ENCODE measurements around the gene HEMK1. TPM values are rescaled to one million over a fixed set of nuclear protein-coding genes. Genes with fewer than 3 reads are reported as not detected.
A peak's percentile ranks its signal among the peaks of the same experiment; 100 is the strongest.

The HEMK1 gene
- total RNA-seq, 1 experiment from 2014 or later: 22.2 TPM

- POLR2A ChIA-PET (ENCODE audit: unreplicated experiment): no interaction called here
- TF ChIP-seq EZH2phosphoT487 (IDR thresholded peaks at IDR 0.05; ENCODE audit: borderline replicate concordance, low read length) (no peak), CTCF (conservative IDR thresholded peaks at IDR 0.05; ENCODE audit: low read depth, low read length) (peak; percentile 63)
- intact Hi-C loops (cut with micrococcal nuclease): loop anchor here (1.0 kb wide), 1 partner anchor 114 kb away; no protein-coding TSS in a partner anchor
- DNase-seq (peak; percentile 71), ATAC-seq (peak; percentile 64)
- no peaks in the 10 kb centered on the region for H3K79me2 ChIP-seq (ENCODE audit: low read length)
- H3K9me3 ChIP-seq (ENCODE audit: low read length): no peaks in the 10 kb centered on the region
- no peak overlapping the region for H3K4me2 ChIP-seq (ENCODE audit: low read length)
- H3K9me2 ChIP-seq (replicated peaks; ENCODE audit: low read length): no peaks in the 10 kb centered on the region
- no peaks in the 10 kb centered on the region for H3F3A ChIP-seq (ENCODE audit: low read length, unreplicated experiment)
- no peaks in the 10 kb centered on the region for H3K4me1 ChIP-seq (ENCODE audit: insufficient read depth, low read length)
- H3K27me3 ChIP-seq (ENCODE audit: low read length): no peaks in the 10 kb centered on the region
- no peaks in the 10 kb centered on the region for H4K20me1 ChIP-seq (ENCODE audit: low read length)
- CTCF ChIA-PET: no interaction called here
- no peak overlapping the region for H3K27ac ChIP-seq (ENCODE audit: low read length)
- BruUV-seq (replicated peaks): no TSS peak
- H3K4me3 ChIP-seq (ENCODE audit: low read length): no peak overlapping the region
- no peak overlapping the region for H2AFZ ChIP-seq (ENCODE audit: low read length)
- H3K36me3 ChIP-seq (ENCODE audit: low read depth, low read length): no peaks in the 10 kb centered on the region
- no peak overlapping the region for H3K9ac ChIP-seq (ENCODE audit: low read length)
Observed at GRCh38 chr3:50550079-50550736, 19.1 kb upstream of the HEMK1 start.

GRCh38 chr3:50551054-50551659, 18.2 kb upstream of the HEMK1 start:
- no peak overlapping the region for H2AFZ ChIP-seq (ENCODE audit: low read length)
- TF ChIP-seq CTCF (conservative IDR thresholded peaks at IDR 0.05; ENCODE audit: low read depth, low read length) (no peak), EZH2phosphoT487 (IDR thresholded peaks at IDR 0.05; ENCODE audit: borderline replicate concordance, low read length) (no peak)
- POLR2A ChIA-PET (ENCODE audit: unreplicated experiment): no interaction called here
- BruUV-seq (replicated peaks): no TSS peak
- no peaks in the 10 kb centered on the region for H3K9me3 ChIP-seq (ENCODE audit: low read length)
- CTCF ChIA-PET: interaction anchor here (0.5 to 0.6 kb wide), 2 partner anchors 8 to 40 kb away, joined by 3 read pairs; no protein-coding TSS in a partner anchor
- no peaks in the 10 kb centered on the region for H3K79me2 ChIP-seq (ENCODE audit: low read length)
- no peaks in the 10 kb centered on the region for H4K20me1 ChIP-seq (ENCODE audit: low read length)
- H3K36me3 ChIP-seq (ENCODE audit: low read depth, low read length): no peaks in the 10 kb centered on the region
- no peak overlapping the region for H3K27ac ChIP-seq (ENCODE audit: low read length)
- H3K27me3 ChIP-seq (ENCODE audit: low read length): no peaks in the 10 kb centered on the region
- no peaks in the 10 kb centered on the region for H3K9me2 ChIP-seq (replicated peaks; ENCODE audit: low read length)
- H3F3A ChIP-seq (ENCODE audit: low read length, unreplicated experiment): no peaks in the 10 kb centered on the region
- H3K9ac ChIP-seq (ENCODE audit: low read length): no peak overlapping the region
- ATAC-seq (peak; percentile 12; the same call in 1 of the 2 replicates), DNase-seq (no peak)
- H3K4me1 ChIP-seq (ENCODE audit: insufficient read depth, low read length): no peaks in the 10 kb centered on the region
- intact Hi-C loops (cut with micrococcal nuclease): loop anchor here (1.0 kb wide), 1 partner anchor 63 kb away; no protein-coding TSS in a partner anchor
- no peak overlapping the region for H3K4me3 ChIP-seq (ENCODE audit: low read length)
- H3K4me2 ChIP-seq (ENCODE audit: low read length): no peak overlapping the region

DNA sequence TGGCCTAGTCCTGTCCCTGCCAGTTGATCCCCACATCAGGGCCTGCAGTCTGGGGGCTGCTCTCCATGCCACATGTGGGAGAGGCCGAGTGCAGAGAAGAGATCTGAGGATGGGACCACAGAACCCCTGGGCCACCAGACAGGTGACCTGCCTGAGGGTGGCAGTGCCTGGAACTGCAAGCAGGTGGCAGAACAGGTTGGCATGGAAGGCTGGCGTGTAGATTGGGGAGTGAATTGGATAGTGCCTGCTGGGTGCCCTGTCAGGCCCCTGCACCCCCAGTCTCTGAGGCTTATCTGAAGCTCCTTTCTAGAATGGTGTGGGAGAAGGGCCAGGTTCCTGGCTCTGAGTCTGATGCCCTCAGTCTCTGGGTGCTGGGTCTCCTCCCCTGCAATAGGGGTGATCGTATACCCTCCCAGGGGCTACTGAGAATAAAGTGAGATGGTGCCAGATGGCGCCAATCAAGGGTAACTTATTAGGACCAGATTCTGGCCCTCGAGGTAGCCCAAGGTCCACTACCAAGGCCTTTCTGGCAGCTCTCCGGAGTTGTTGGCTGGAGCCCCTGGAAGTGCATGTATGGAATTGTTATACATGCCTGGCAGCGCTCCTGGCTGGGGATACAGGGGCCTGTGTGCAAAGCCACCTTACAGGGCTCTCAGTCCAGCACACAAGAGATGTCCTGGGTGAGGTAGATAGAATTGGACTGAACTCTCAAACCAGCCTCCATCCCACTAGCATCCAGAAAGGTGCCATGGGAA, 17.5 kb upstream of the HEMK1 start:
- Histone ChIP-seq H3K9me3 (ENCODE audit: low read length) (no peaks in the 10 kb centered on the region), H3K9ac (ENCODE audit: low read length) (no peak overlapping the region), H3K9me2 (replicated peaks; ENCODE audit: low read length) (no peaks in the 10 kb centered on the region), H3K4me3 (ENCODE audit: low read length) (no peak overlapping the region), H3K27ac (ENCODE audit: low read length) (no peak overlapping the region), H3K27me3 (ENCODE audit: low read length) (no peaks in the 10 kb centered on the region), H3K79me2 (ENCODE audit: low read length) (no peaks in the 10 kb centered on the region), H4K20me1 (ENCODE audit: low read length) (no peaks in the 10 kb centered on the region), H3K4me1 (ENCODE audit: insufficient read depth, low read length) (no peaks in the 10 kb centered on the region), H3K4me2 (ENCODE audit: low read length) (no peak overlapping the region), H2AFZ (ENCODE audit: low read length) (no peak overlapping the region), H3K36me3 (ENCODE audit: low read depth, low read length) (no peaks in the 10 kb centered on the region), H3F3A (ENCODE audit: low read length, unreplicated experiment) (no peaks in the 10 kb centered on the region)
- BruUV-seq (replicated peaks): no TSS peak
- ATAC-seq (peak; percentile 36), DNase-seq (peak; percentile 25)
- TF ChIP-seq EZH2 (IDR thresholded peaks at IDR 0.05; ENCODE audit: low read length, unreplicated experiment) (no peak), CTCF (conservative IDR thresholded peaks at IDR 0.05; ENCODE audit: low read depth, low read length) (peak; percentile 40), EZH2phosphoT487 (IDR thresholded peaks at IDR 0.05; ENCODE audit: borderline replicate concordance, low read length) (no peak)
- POLR2A ChIA-PET (ENCODE audit: unreplicated experiment): no interaction called here
- intact Hi-C loops (cut with micrococcal nuclease): loop anchor here (1.0 kb wide), 1 partner anchor 62 kb away; no protein-coding TSS in a partner anchor
- CTCF ChIA-PET: no interaction called here
